Natural killer cell (primary cell): ENCODE results near the gene UBAC2. TPM values are rescaled to one million over a fixed set of nuclear protein-coding genes. Genes with fewer than 3 reads are reported as not detected.
A peak's percentile ranks its signal among the peaks of the same experiment; 100 is the strongest.

ENCODE experiments used
- ATAC-seq, 3 donors: fragments of 150-1000 bp in 2 of 3; fragments of 200-7000 bp in 1 of 3; cut with Tn5 transposase; 1 replicate in 1 of 3; 2 replicates in 2 of 3; pipeline ENCODE4 v1.10.0; 2021; ENCODE audit warnings: mild to moderate bottlenecking in 2 of 3, moderate library complexity in 2 of 3
- DNase-seq, 2 donors: peaks; one replicate each; pipeline versions ENCODE4 v3.0.0 to v3.0.0-alpha.2; 2013 to 2021; ENCODE audit warnings: mixed read lengths in 1 of 2
- H3K27ac ChIP-seq: one replicate; pipeline ENCODE4 v1.5.1; 2013; ENCODE audit warnings: mild to moderate bottlenecking, low read length
- H3K27me3 ChIP-seq: one replicate; pipeline ENCODE4 v1.6.1; 2013; ENCODE audit warnings: low read length; ENCODE audit not compliant: control insufficient read depth, insufficient read depth
- H3K36me3 ChIP-seq: one replicate; pipeline ENCODE4 v1.6.1; 2013; ENCODE audit warnings: low read length; ENCODE audit not compliant: control insufficient read depth, insufficient read depth
- H3K4me1 ChIP-seq: one replicate; pipeline ENCODE4 v1.6.1; 2013; ENCODE audit warnings: low read length; ENCODE audit not compliant: control insufficient read depth, insufficient read depth
- H3K4me3 ChIP-seq: one replicate; pipeline ENCODE4 v1.5.1; 2013; ENCODE audit warnings: low read length
- H3K9me3 ChIP-seq: one replicate; pipeline ENCODE4 v1.6.1; 2013; ENCODE audit warnings: low read length; ENCODE audit not compliant: control insufficient read depth, insufficient read depth
- H3K27ac Mint-ChIP-seq, 2 donors: one replicate each; pipeline ENCODE4 v1.8.0; 2022; ENCODE audit warnings: mild to moderate bottlenecking in 2 of 2, mixed read lengths in 2 of 2, moderate library complexity in 1 of 2
- H3K27me3 Mint-ChIP-seq, 2 donors: one replicate each; pipeline ENCODE4 v1.8.0; 2022; ENCODE audit warnings: low read depth in 2 of 2, mixed read lengths in 2 of 2
- H3K36me3 Mint-ChIP-seq: one replicate; pipeline ENCODE4 v1.8.0; 2022; ENCODE audit warnings: mixed read lengths
- H3K4me1 Mint-ChIP-seq, 2 donors: one replicate each; pipeline ENCODE4 v1.8.0; 2022; ENCODE audit warnings: mixed read lengths in 2 of 2
- H3K4me3 Mint-ChIP-seq: one replicate; pipeline ENCODE4 v1.8.0; 2022; ENCODE audit warnings: mild to moderate bottlenecking, moderate library complexity, mixed read lengths
- H3K9me3 Mint-ChIP-seq, 2 donors: one replicate each; pipeline ENCODE4 v1.8.0; 2022; ENCODE audit warnings: mixed read lengths in 2 of 2
- WGBS: methylation state at CpG from one replicate; pipeline ENCODE4 v1.1.7; 2013; ENCODE audit warnings: missing lambda C conversion rate; ENCODE audit not compliant: insufficient coverage; 5-methylcytosine and 5-hydroxymethylcytosine counted together
- intact Hi-C: fragments of 100-400 bp; cut with micrococcal nuclease; formaldehyde crosslinking; loops from one replicate; pipeline ENCODE4 v1.14.2; 2022
- total RNA-seq, 4 donors: library from RNA; stranded (reverse); fragments of 120-200 nt in 1 of 4; gene quantifications; one replicate each; pipeline versions ENCODE4 v1.2.3 to v1.2.4, GENCODE V29; 2013 to 2022
- TF ChIP-seq, protein P1 (sequence below): fragments of 200-600 bp; IDR thresholded peaks from one replicate; pipeline ENCODE4 v1.8.0; 2022; ENCODE audit warnings: antibody characterized with exemption

Gene UBAC2
- total RNA-seq, 3 donors from 2014 or later (not counting 1 experiment from before 2014, with no cell fraction given), result 50.6 to 59.1 (median 56.4) TPM

DNA sequence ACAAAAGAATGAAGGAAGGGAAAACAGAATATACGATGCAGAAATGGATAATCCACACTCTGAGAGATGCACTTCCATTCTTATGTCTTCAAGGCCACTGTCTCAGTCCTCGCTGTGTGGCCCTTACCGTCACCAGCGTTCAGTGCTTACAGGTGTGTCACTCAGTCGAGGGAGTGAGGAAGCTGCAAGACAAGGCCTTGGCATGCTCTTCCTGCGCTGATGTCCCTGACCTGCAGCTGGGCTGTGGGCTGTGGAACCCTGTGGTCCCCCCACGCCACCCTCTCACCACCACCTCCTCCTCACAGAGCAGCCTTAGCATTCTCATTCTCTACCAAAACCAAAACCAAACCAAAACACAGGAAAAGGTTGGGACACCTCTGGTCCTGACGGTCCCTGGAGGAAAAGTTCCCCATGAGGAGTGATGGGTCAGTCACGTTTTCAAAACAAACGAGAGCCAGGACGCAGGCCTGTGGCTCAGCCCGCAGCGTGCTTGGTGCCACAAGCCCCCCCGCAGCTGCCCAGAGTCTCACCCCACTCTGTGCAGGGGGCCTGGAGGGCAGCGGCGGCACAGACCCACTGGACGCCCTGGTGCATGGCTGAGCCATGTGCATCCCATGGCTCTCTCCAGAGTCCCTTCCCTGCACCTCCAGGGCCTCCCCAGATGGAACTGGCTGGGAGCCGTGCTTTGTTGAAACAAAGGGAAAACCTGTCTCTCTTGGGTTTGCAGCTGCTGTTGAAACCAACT, 154.8 kb downstream of the UBAC2 start:
- peaks cover 11% of the 10 kb centered on the region for H3K36me3 ChIP-seq
- 58% methylated on average over 18 of the region's 18 CpGs for WGBS
- peak overlapping the region; percentile 81 for H3K4me3 Mint-ChIP-seq
- peaks cover 90% of the 10 kb centered on the region for H3K4me1 ChIP-seq
- no peak overlapping the region for H3K4me3 ChIP-seq
- peak overlapping the region; percentile 99 for H3K27ac ChIP-seq
- no peaks in the 10 kb centered on the region for H3K9me3 Mint-ChIP-seq
- peak in 1 of 2 donors; percentile 53 for DNase-seq
- H3K27ac Mint-ChIP-seq, result peak overlapping the region; percentile 89 to 91
- H3K27me3 ChIP-seq, result no peaks in the 10 kb centered on the region
- H3K9me3 ChIP-seq, result no peaks in the 10 kb centered on the region
- intact Hi-C loops, result loop anchor here (1.0 to 10.0 kb wide), 4 partner anchors 26 to 181 kb away; no protein-coding TSS in a partner anchor
- ATAC-seq, result no peak
- peaks cover 16% of the 10 kb centered on the region for H3K36me3 Mint-ChIP-seq
- peaks cover 88 to 89% of the 10 kb centered on the region in 2 donors for H3K4me1 Mint-ChIP-seq
- H3K27me3 Mint-ChIP-seq, result no peaks in the 10 kb centered on the region
- TF ChIP-seq, protein P1, sequence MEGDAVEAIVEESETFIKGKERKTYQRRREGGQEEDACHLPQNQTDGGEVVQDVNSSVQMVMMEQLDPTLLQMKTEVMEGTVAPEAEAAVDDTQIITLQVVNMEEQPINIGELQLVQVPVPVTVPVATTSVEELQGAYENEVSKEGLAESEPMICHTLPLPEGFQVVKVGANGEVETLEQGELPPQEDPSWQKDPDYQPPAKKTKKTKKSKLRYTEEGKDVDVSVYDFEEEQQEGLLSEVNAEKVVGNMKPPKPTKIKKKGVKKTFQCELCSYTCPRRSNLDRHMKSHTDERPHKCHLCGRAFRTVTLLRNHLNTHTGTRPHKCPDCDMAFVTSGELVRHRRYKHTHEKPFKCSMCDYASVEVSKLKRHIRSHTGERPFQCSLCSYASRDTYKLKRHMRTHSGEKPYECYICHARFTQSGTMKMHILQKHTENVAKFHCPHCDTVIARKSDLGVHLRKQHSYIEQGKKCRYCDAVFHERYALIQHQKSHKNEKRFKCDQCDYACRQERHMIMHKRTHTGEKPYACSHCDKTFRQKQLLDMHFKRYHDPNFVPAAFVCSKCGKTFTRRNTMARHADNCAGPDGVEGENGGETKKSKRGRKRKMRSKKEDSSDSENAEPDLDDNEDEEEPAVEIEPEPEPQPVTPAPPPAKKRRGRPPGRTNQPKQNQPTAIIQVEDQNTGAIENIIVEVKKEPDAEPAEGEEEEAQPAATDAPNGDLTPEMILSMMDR, result no peak

DNA sequence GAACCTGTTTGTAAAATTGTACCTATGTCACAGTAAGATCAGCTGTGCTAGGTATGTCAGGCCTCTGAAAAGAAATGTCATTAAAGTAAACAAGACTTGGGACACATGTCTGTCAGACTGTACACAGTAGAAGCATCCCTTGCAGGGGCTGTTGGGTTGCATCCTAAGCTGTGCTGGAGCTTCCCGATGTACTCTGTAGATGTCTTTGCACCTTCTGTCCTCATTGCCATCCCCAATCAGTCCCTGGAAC, 155.3 kb downstream of the UBAC2 start:
- DNase-seq (no peak), ATAC-seq (no peak)
- 0% methylated on average over 1 of the region's 1 CpG for WGBS
- H3K9me3 Mint-ChIP-seq, result no peaks in the 10 kb centered on the region
- peak overlapping the region; percentile 81 for H3K4me3 Mint-ChIP-seq
- Histone ChIP-seq H3K27ac (peak overlapping the region; percentile 99), H3K27me3 (no peaks in the 10 kb centered on the region), H3K4me1 (peaks cover 90% of the 10 kb centered on the region), H3K4me3 (no peak overlapping the region), H3K36me3 (peaks cover 11% of the 10 kb centered on the region), H3K9me3 (no peaks in the 10 kb centered on the region)
- H3K4me1 Mint-ChIP-seq, result peaks cover 88 to 89% of the 10 kb centered on the region in 2 donors
- no peaks in the 10 kb centered on the region for H3K27me3 Mint-ChIP-seq
- H3K36me3 Mint-ChIP-seq, result peaks cover 16% of the 10 kb centered on the region
- intact Hi-C loops, result loop anchor here (1.0 to 10.0 kb wide), 4 partner anchors 25 to 181 kb away; no protein-coding TSS in a partner anchor
- H3K27ac Mint-ChIP-seq, result peak overlapping the region; percentile 89 to 91
- TF ChIP-seq, protein P1, result no peak

DNA sequence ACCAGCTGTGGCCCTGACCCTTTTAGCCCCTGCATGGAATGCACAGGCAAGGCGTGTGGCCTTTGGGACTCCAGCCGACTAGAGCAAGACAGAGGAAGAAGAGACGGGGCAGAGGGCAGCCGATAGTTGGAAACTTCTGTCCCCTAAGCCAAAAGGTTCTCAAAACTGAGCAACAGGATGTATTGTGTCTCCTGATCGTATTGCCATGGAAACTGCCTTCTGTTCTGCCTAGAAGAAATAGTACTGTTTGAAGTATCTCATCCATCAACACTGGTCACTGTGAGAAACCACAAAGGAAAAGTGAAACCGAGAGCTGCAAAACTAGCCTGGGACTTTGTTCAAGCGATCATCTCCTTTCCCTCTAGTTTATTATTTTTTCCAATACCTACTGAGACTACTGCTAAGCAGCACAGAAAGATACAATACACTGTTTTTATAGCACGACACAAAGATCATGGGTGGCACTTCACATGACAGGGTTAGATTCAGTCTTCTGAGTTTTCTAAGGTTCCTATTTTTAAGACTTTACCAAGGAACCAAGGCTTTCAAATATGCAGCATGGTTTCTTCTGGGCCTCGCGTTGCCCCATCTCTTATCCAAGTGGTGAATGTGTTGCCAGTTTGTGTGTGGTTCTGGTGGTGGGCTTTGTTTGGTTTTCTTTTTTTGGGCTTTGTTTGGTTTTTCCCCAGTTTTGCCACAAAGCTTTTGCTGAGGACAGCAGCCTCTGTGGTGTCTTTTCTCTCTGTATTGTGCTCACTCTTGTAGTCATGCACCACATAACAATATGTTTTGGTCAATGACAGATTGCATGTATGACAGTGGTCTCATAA, 155.8 kb downstream of the UBAC2 start:
- no peaks in the 10 kb centered on the region for H3K27me3 ChIP-seq
- DNase-seq, result peak; percentile 51 to 94
- peak overlapping the region; percentile 99 for H3K27ac ChIP-seq
- H3K4me3 ChIP-seq, result no peak overlapping the region
- peak; percentile 61 to 79 (median 77) for ATAC-seq
- intact Hi-C loops, result loop anchor here (1.0 to 10.0 kb wide), 6 partner anchors 25 to 182 kb away; no protein-coding TSS in a partner anchor
- H3K9me3 Mint-ChIP-seq, result no peaks in the 10 kb centered on the region
- peak overlapping the region; percentile 81 for H3K4me3 Mint-ChIP-seq
- no peaks in the 10 kb centered on the region for H3K9me3 ChIP-seq
- peak overlapping the region; percentile 89 to 91 for H3K27ac Mint-ChIP-seq
- H3K4me1 ChIP-seq, result peaks cover 88% of the 10 kb centered on the region
- peaks cover 89% of the 10 kb centered on the region in 2 donors for H3K4me1 Mint-ChIP-seq
- peaks cover 12% of the 10 kb centered on the region for H3K36me3 ChIP-seq
- peaks cover 16% of the 10 kb centered on the region for H3K36me3 Mint-ChIP-seq
- H3K27me3 Mint-ChIP-seq, result no peaks in the 10 kb centered on the region
- TF ChIP-seq, protein P1, result no peak
- WGBS, result 10% methylated on average over 10 of the region's 10 CpGs
